HG03095 (cell line): Measurements from ENCODE around the gene PCYT1B.
"Not testable (repeated sequence)": the region's sequence is repeated elsewhere in the genome, so short reads cannot be mapped to it uniquely, and the experiment has no call there.

Source experiments
- ATAC-seq: cut with Tn5 transposase; IDR thresholded peaks from one replicate; pipeline ENCODE4 v1.9.1; 2021; ENCODE audit warnings: moderate library complexity; ENCODE audit not compliant: unreplicated experiment

PCYT1B gene

DNA sequence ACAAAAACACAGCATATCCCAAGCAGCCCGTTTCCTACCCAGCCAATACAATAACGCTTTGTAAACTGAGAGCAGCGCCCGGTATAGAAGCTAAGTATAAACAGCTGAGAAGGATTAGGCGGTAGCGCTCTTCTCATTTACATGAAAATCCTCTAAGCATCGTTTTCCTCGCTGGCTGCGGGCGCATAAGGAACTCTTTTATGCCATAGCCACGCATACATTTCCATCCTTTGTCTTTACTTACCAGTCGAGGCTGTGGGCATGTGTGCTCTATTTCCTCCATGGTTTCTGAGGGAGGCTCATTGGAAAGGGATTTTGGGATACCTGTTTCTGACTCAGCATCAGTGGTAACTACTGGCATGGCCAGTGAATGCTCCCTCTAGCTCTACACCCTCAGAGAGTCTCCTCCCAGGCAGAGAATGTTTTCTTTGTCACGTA lies 383 bp downstream of the PCYT1B start:
- ATAC-seq: no peak

GRCh38 chrX:24646006-24646405 lies 1.1 kb downstream of the PCYT1B start:
- ATAC-seq: no peak

DNA sequence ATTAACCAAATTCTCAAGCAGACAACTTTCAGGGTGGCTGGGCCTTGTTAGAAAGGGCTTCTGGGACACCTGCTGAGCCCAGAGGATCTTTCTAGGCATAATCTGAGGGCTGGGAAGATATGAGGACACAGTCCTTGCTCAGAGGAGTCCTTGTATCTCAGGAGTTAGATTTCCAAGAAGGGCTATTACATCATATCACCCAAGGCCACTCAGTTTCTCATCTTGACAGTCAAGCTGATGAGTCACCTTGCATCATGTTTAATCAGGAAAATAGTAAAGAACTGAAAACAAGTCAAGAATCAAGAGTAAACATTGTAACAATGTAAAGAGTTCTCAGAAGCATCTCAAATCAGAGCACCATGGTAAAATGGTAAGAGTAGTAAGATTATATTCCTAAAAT lies 4.0 kb downstream of the PCYT1B start:
- ATAC-seq: no peak

DNA sequence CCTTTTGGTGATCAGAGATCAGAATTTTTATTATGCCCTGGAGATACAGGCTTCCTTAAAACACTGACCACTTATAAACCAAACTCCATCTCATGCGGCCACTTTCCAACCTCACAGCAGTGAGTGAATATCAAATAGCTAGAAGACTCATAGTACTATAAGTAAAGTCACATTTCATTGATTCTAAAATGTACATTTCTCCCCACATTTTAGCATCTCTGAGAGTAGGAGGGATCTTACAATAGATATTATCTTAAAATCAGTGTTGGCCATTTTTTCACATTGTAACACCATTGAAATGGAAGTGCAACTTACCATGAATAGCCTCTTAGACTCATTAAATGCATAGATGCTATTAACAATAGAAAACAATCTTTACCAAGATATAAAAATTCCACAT lies 17.4 kb downstream of the PCYT1B start:
- ATAC-seq: no peak

DNA sequence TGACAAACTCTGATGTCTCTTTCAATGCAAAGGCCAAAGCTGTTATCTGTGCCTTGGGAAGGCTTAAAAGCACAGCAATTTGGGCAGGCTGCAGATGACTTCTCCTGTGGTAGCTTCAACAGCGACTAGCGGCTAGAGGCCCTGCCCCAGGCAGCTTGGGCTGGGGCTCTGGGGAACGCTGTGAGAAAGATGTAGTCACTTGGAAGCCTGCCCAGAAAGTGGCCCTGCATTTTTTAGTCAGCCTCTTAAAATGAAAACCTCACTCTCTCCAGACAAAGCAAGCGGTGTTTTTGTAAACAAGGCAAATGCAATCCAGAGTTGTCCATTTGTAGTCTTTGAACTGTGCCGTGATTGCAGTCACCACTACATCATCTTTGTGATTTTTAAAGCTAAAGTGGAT lies 27.5 kb downstream of the PCYT1B start:
- ATAC-seq: no peak

DNA sequence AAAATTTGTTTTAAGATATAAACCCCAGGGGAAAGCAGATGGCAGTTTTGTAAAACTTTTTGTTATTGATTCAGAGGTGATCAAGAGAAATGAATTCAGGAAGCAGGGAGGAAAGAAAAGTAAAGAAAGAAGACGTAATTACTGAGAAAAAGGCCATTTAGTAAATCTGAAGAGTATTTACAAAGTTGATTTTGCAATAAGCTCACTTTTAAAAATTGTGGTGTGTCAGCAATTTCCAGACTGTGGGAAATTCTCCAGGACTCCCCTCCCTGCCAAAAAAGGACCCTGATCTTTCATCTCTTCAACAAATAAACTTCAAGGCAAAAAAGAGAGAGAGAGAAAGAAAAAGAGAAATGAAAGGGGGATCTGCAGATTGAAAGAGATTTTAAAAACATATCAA lies 36.6 kb downstream of the PCYT1B start:
- ATAC-seq: no peak

DNA sequence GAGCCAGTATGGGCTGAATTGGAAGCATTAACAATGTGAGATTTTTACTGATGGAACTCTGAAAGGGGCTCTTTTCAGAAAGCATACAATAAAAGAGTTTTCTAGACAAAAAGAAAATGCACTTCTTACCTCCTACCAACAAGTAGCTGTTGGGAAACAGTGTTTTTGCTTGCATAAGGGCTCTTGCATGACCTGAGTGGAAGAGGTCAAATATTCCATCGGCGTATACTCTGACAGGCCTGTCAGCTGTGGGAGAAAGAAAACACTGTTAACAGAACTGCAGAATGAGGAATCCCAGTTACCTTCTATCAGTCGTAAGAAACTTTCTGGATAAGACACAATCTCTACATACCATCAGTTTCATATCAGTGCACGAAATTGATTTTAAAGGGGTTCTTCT lies 39.5 kb downstream of the PCYT1B start:
- ATAC-seq: no peak

DNA sequence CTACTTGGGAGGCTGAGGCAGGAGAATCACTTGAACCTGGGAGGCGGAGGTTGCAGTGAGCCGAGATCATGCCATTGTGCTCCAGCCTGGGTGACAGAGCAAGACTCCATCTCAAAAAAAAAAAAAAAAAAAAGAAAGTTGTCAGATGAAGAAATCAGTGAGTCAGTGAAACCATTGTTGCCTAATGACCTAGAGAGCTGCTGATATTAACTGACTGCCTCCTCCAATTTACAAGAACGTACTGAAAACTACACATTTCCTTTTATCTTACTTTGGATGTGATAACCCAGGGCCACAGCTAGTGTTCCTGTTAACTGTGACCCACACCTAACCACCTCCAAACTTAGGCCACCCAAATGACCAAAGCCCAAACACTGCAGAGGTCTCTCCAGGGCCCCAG lies 41.2 kb downstream of the PCYT1B start:
- ATAC-seq: not testable (repeated sequence)

DNA sequence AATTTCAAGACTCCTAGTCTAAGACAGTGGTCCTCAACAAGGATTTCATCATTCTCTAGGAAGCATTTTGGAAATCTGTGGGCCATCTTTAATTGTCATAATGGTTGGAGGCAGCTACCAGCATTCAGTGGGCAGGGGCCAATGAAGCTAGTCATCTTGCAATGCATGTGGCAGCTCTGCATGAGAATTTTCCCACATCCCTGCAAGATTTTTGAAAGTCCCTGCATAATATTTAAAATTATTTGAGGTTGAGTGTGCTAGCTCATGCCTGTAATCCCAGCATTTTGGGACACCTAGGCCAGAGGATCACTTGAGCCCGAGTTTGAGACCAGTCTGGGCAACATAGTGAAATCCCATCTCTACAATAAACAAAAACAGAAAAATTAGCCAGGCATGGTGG lies 44.0 kb downstream of the PCYT1B start:
- ATAC-seq: no peak

GRCh38 chrX:24601858-24602257 lies 45.3 kb downstream of the PCYT1B start:
- no peak for ATAC-seq

DNA sequence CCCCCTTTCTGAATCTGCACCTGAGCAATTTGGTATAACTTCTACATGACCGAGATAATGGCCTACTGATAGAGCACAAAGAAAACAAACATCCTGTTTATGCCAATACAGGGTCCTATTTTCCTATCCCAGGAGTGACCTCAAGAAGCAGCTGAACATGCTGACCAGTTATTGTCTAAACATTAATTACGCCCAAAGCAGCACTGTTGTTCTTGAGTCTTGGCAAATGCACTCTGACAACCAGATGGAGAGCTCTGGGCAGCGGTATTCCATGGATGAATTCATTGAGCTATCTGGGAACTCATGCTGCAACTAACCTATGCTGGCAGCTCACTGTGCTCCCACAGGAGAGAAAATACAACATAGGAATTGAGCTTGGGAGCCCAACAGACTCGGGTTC lies 52.6 kb downstream of the PCYT1B start:
- ATAC-seq: no peak

DNA sequence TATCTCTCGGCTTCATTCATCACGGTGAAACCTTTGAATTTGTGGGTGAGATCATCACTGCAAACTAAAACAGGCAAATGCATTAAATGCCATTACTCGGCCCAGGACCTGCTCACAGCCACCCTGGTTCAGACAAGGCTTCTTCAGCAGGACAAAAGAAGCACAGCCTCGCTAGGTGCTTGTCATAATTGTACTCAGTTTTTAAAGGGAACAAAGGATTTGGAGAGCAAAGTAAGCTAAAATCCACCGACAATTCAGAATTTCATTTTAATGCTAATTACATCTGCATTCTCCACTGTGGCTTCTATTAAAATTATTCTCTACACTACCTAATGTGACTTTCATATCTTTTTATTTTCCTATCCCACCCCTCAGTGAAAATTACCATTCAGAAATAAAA lies 57.0 kb downstream of the PCYT1B start:
- ATAC-seq: no peak

DNA sequence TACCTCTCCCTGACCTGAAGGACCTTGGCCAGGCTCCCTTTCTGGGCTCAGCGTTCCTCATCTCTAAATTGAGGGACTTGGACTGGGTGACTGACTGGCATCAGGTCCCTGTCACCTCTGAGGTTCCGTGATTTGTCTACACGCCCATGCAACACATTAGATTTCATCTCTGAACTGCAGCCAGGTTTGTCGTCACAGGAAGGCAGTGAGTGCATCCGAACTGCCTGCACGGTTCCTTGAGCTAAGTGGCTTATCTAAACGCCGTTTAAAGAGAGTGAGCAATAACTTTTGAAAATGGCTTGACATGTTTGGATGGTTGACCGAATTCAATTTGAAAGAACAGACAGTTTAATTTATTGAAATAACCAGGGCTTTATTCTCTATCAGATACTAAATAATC lies 70.1 kb downstream of the PCYT1B start:
- no peak for ATAC-seq

- ATAC-seq: no peak
These were observed 71.7 kb downstream of the PCYT1B start for GRCh38 chrX:24575496-24575895.

DNA sequence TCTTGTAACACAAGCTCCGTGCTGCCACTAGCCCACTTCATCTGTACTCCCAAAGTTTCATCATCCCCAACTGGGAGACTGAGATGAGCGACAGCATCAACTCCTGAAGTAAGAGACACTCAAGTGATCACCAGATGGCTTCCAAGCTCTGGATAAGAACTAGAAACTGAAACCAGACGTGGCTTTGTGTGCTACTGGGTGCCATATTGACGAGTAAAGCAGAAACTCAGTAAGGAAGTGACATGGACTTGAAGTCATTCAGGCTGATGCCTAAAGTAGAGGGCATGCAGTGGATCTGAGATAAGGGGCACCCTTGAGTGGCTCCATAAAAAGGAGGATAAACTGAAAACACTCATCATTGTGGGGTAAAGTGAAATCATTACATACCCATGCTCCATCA lies 72.4 kb downstream of the PCYT1B start:
- ATAC-seq: no peak

DNA sequence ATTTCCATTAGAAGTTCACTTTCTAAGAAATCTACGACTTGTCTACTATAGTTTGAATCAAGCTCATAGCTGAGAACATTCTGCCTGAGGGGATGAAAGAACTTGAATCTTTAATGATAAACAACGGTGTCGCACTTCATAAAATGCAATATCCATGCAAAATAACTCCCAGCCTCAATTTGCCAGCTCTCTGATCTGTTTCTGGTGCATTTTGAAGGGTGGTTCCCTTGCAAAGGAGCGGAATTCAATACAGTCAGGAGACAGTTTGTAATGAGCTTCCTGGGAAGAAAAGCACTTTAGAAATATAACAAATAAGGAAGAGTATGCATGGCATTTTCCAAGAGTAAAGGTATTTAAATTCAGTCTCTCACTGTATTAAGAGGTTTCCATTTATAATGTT lies 80.0 kb downstream of the PCYT1B start:
- no peak for ATAC-seq

GRCh38 chrX:24566240-24566639 lies 80.9 kb downstream of the PCYT1B start:
- no peak for ATAC-seq

DNA sequence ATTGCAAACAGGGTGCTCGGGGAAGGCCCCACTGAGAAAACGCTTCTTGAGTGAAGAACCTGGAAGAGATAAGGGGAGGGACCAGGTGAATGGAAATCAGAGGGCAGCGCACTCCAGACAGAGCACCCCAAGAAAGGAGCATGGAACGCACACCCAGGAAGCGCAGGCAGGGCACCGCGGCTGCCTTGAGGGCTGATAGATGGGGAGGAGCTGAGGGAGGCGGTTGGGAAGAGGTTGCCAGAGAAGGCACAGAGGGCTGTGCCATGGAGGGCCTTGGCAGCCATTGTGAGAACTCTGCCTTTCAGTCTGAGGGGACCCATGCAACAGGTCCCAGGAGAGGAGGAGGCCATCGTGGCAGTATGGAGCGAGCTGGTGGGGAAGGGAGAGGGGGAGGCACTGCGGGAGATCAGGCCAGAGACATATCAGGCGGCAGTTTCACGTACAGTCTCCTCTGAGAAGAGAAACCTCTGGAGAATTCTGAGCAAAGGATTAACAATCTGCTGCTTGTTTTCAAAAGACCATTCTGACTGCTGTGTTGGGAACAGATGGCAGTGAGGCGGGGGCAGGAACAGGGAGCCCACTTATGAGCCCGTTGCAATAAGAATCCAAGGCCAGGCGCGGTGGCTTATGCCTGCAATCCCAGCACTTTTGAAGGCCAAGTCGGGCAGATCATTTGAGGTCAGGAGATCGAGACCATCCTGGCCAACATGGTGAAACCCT lies 83.7 kb downstream of the PCYT1B start:
- ATAC-seq: no peak

DNA sequence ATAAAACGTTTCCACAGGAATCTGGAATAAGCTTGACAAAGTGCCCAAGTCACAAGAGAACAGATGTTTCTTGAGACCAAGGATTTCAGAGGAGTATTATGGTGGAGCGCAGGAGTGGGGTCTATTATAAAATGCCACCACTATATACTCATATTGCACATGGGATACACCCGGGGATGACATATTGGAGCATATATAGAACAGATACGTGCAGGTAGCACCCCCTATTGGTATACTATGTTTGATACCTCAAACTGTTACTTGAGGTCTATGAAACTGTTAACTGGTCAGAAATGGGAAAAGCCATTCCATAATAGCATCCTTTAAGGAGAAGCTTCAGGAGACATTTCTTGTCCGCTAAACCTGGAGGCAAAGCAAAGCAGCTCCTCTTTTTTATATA lies 86.0 kb downstream of the PCYT1B start:
- ATAC-seq: no peak

DNA sequence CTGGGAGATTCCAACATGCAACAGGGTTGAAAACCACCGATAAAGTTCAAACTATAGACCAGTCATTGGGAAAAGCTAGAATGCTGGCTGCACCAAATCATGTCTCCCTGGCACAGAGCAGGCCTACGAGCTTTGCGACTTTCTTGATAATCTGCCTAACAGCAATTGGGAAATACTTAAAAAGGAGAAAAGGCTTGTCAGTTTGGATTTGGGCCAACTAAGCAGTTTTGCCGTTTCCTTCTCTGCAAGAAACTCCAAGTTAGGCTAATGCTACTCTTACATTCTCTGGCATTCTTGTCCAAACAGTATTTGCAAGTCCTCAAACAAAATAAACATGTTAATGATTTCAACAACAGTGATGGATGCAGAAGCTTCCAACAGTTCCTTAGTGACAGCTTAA lies 94.1 kb downstream of the PCYT1B start:
- no peak for ATAC-seq

- no peak for ATAC-seq
These were observed 97.0 kb downstream of the PCYT1B start for GRCh38 chrX:24550166-24550565.

DNA sequence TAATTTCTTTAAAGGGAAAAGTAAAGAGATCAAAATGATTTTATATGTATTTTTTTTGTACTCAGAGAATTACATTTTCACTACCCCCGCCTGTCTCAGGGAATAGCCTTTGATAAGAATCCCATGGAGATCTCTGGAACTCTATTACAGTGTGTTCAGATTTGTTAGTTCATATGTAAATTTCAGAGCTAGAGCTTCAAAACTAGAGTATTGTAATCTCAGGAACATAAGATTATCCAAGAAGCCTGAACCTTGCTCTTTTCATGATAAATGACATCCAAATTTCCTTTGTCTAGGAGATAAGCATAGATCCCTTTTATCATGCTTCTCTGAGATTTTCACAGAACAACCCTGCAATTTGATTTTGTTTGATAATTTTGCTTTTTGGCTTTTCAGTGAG lies 99.2 kb downstream of the PCYT1B start:
- ATAC-seq: no peak

GRCh38 chrX:24542756-24543155 lies 104.4 kb downstream of the PCYT1B start:
- no peak for ATAC-seq
